NCI-H345 (cell line): ENCODE results near the gene KHDC1.
"Not testable (repeated sequence)": the region's sequence is repeated elsewhere in the genome, so short reads cannot be mapped to it uniquely, and the experiment has no call there.

Experiments
- DNase-seq: peaks from one replicate; lab custom pipeline; 2025; lab: John Stamatoyannopoulos, UW

The KHDC1 gene

GRCh38 chr6:73248192-73248903 is 14.6 kb downstream of the KHDC1 start:
- no peak for DNase-seq

DNA sequence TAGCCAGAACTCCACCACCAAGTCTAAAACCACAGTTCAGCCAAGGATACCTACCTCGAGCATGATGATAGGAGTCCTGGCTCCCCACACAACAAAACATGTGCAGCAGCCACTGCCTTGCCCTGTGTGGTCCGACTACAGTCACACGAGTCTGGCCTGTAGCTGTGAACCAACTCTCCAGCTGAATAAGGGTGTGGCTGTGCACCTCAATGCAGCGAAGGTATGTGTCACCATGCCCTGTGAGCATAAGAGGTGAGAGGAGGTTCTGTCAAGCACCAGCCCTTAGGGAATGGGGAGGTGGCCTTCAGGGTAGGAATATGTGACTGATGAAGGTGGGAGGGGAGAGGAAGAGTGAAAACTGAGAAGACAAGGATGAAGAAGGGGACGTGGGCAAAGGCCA is 21.0 kb downstream of the KHDC1 start:
- DNase-seq = no peak

DNA sequence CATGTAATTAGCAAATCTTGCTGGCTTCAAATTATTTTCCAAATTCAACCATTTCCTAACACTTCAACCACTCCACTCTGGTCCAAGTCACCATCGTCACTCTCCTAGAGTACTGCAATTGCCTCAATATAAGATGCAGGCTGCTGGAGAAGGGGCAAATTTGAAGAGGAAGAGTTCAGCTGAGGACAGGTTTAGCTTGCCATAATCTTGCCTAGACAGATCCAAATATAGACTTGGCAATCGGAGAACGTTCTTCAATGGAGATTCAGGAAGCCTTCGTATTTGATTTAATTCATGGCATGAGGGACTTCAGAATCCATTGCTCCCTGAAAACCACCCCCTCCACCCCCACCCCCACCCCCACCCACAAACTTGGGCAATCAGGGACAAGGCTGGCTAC is 22.3 kb downstream of the KHDC1 start:
- DNase-seq = no peak

DNA sequence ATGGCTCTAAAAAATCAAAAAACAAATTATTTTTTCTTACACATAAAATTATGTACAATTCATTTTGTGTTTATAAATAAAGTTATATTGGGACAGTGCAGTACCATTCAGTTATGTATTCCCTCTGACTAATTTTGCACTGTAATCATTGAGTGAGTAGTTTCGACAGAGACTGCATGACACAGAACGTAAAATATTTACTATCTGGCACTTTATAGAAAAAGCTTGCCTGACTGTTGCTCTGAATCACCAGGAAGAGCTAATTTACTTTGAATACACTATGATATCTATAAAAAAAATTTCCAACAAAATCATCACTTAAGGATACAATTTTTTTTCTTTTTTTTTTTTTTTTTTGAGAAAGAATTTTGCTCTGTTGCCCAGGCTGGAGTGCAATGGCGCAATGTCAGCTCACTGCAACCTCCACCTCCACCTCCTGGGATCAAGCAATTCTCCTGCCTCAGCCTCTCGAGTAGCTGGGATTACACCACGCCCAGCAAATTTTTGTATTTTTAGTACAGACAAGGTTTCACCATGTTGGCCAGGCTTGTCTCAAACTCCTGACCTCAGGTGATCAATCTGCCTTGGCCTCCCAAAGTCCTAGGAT is 26.7 kb downstream of the KHDC1 start:
- no peak for DNase-seq

- DNase-seq = no peak
Measured at GRCh38 chr6:73234733-73235132, 28.3 kb downstream of the KHDC1 start.

- DNase-seq = not testable (repeated sequence)
Measured at GRCh38 chr6:73233971-73234370, 29.0 kb downstream of the KHDC1 start.

- no peak for DNase-seq
Measured at GRCh38 chr6:73233048-73233447, 29.9 kb downstream of the KHDC1 start.

GRCh38 chr6:73231986-73232391 is 31.0 kb downstream of the KHDC1 start:
- no peak for DNase-seq

DNA sequence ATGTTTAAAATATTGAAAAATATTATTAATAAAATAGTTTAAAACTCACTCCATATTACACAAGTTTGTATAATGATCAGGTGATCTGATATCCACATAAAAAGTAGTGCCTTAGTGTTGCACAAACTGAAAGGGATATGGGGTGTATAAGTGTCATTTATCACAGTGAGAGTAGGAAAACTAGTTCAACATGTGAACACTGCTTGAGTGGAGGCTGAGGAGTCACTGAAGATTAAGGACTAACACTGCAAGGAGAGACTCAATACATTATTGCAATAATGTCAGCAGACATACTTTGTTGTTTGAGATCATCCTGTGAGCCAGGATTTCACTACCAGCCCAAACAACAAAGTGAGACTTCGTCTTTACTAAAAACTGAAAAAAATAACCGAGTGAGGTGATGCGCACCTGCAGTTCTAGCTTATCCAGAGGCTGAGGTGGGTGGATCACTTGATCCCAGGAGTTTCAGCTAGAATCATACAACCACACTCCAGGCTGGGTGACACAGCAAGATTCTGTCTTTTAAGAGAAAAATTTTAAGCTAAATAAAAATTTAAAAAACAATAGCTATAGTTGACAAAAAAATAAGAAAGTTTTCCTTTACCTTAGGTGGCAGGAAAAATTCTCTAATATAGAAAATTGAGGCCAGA is 35.3 kb downstream of the KHDC1 start:
- no peak for DNase-seq

DNA sequence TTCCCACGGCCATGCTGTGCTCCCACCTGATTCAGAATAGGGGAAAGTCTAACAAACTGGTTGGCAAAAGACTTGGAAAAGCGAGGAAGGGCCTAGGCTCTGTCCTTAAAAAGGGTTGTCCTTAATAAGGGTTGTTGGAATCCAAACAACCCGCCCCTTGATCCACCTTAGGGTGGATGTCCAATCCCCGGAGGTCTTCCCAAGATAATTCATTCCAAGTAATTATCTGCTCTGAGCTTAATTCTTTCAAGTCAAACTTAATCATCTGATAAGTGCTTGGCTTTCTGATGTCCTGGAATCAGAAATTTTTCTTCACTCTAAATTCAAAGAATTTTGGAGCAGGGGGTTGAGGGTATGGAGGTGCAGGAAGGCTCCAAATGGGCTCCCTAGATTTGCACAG is 37.6 kb downstream of the KHDC1 start, which contains the start of gene KHDC1L:
Gene KHDC1L (minus strand): TSS at position 101 of the 400 bp plus-strand sequence. CDS start 88 bp downstream, at position 13.
- no peak for DNase-seq

DNA sequence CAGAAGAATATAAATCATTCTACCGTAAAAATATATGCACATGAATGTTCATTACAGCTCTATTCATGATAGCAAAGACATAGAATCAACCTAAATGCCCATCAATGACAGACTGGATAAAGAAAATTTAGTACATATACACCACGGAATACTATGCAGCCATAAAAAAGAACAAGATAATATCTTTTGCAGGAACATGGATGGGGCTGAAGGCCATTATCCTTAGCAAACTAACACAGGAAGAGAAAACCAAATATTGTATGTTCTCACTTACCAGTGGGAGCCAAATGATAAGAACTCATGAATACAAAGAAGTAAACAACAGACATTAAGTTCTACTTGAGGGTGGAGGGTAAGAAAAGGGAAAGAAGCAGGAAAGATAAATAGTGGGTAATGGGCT is 46.1 kb downstream of the KHDC1 start:
- no peak for DNase-seq

- no peak for DNase-seq
Measured at GRCh38 chr6:73209117-73209516, 53.9 kb downstream of the KHDC1 start.

- no peak for DNase-seq
Measured at GRCh38 chr6:73207221-73207837, 55.7 kb downstream of the KHDC1 start.

DNA sequence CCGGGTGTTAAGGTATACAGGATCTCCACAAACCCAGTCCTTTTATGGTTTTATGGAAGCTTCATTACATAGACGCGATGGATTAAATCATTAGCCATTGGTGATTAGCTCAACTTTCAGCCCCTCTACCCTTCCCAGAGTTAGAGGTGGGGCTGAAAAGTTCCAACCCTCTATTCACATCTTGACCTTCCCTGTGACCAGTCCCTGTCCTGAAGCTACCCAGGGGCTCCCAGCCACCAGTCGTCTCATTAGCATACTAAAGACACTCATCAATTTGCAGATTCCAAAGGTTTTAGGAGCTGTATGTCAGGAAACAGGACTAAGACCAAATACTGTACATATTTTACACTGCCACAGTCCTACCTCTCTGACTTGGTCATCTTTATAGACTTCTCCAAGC is 58.7 kb downstream of the KHDC1 start:
- no peak for DNase-seq

- DNase-seq = no peak
Measured at GRCh38 chr6:73203098-73203497, 59.9 kb downstream of the KHDC1 start.

GRCh38 chr6:73200735-73201134 is 62.3 kb downstream of the KHDC1 start:
- DNase-seq = no peak

GRCh38 chr6:73200247-73200646 is 62.7 kb downstream of the KHDC1 start:
- DNase-seq = no peak

DNA sequence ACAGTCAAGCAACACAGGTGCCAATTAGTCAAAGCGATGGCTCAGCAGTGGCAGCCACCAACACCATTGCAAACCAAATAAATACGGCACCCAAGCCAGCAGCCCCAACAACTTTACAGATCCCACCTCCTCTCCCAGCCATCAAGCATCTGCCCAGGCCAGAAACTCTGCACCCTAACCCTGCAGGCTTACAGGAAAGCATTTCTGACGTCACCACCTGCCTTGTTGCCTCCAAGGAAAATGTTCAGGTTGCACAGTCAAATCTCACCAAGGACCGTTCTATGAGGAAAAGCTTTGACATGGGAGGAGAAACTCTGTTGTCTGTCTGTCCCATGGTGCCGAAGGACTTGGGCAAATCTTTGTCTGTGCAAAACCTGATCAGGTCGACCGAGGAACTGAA is 68.3 kb downstream of the KHDC1 start:
- DNase-seq = no peak

DNA sequence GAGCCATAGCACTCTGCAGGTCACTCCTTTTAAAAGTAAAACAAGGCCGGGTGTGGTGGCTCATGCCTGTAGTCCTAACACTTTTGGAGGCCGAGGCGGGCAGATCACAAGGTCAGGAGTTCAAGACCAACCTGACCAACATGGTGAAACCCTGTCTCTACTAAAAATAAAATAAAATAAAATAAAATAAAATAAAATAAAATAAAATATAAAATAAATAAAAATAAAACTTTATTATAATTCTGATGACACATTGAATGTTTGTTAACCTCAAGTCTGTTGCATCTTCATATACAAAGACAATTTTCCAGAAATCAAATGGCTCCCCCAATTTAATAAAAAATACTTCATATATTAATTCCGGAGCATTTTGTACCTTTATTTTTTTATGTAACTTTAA is 69.7 kb downstream of the KHDC1 start:
- DNase-seq = not testable (repeated sequence)
